Neural progenitor cell (in vitro differentiated cells): ENCODE measurements around the gene LRRC15.

Source experiments
- EZH2 ChIP-seq: fragments of 200-600 bp; sonication (generic); IDR thresholded peaks from 2 replicates; pipeline ENCODE4 v1.6.1; 2017; ENCODE audit warnings: antibody characterized with exemption, mild to moderate bottlenecking, moderate library complexity
- EZH2phosphoT487 ChIP-seq: fragments of 200-600 bp; sonication (generic); IDR thresholded peaks from 2 replicates; pipeline ENCODE4 v1.6.1; 2017; ENCODE audit warnings: antibody characterized with exemption
- TF ChIP-seq, protein P1 (sequence below): fragments of 200-600 bp; sonication (generic); IDR thresholded peaks from 2 replicates; pipeline ENCODE4 v1.5.1; 2017; ENCODE audit warnings: antibody characterized with exemption, mild to moderate bottlenecking

DNA sequence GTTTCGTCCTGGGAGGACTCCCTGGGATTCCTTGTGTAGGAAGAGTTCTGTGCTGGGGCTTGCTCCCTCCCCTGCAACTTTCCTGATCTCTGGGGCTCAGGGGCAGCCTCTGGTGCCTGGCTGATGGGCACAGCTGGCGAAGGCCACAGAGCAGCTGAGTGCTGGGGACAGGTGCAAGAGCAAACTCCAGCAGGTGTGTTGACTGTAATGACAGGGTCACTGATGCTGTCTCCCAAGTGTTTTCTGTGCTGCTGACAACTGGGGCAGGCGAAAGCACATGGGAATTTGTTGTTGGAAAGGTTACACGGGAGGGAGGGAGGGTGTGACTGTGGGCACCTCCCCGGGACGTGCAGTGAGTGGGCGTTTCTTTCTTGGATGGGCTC lies 40.0 kb downstream of the LRRC15 start:
- TF ChIP-seq, protein P1, sequence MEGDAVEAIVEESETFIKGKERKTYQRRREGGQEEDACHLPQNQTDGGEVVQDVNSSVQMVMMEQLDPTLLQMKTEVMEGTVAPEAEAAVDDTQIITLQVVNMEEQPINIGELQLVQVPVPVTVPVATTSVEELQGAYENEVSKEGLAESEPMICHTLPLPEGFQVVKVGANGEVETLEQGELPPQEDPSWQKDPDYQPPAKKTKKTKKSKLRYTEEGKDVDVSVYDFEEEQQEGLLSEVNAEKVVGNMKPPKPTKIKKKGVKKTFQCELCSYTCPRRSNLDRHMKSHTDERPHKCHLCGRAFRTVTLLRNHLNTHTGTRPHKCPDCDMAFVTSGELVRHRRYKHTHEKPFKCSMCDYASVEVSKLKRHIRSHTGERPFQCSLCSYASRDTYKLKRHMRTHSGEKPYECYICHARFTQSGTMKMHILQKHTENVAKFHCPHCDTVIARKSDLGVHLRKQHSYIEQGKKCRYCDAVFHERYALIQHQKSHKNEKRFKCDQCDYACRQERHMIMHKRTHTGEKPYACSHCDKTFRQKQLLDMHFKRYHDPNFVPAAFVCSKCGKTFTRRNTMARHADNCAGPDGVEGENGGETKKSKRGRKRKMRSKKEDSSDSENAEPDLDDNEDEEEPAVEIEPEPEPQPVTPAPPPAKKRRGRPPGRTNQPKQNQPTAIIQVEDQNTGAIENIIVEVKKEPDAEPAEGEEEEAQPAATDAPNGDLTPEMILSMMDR, result no peak
- TF ChIP-seq EZH2, result no peak
- no peak for TF ChIP-seq EZH2phosphoT487
